SHP77 (cell line): ENCODE data around the gene OXGR1.

Experiments
- DNase-seq, 2 experiments: peaks; one replicate each; lab custom pipeline; 2025; lab: John Stamatoyannopoulos, UW

The OXGR1 gene

GRCh38 chr13:96963786-96964475 is 30.3 kb downstream of the OXGR1 start:
- DNase-seq = peak; percentile 26 to 43

GRCh38 chr13:96960379-96960778 is 33.9 kb downstream of the OXGR1 start:
- DNase-seq = no peak

GRCh38 chr13:96958286-96958891 is 35.9 kb downstream of the OXGR1 start:
- DNase-seq = peak; percentile 71 to 78

GRCh38 chr13:96952595-96952994 is 41.7 kb downstream of the OXGR1 start:
- no peak for DNase-seq

GRCh38 chr13:96948127-96948526 is 46.1 kb downstream of the OXGR1 start:
- no peak for DNase-seq

GRCh38 chr13:96947343-96947910 is 46.8 kb downstream of the OXGR1 start:
- DNase-seq = no peak

- no peak for DNase-seq
Measured at GRCh38 chr13:96946709-96947311, 47.5 kb downstream of the OXGR1 start.

- no peak for DNase-seq
Measured at GRCh38 chr13:96940961-96941360, 53.3 kb downstream of the OXGR1 start.

- DNase-seq = no peak
Measured at GRCh38 chr13:96935901-96936300, 58.4 kb downstream of the OXGR1 start.
